ENCODE measurements around the gene CAPN8. TPM values are rescaled to one million over a fixed set of nuclear protein-coding genes. Genes with fewer than 3 reads are reported as not detected.

Gene CAPN8
- total and polyA plus RNA-seq, 4 donors, result 30.5 to 123 (median 81.2) TPM

DNA sequence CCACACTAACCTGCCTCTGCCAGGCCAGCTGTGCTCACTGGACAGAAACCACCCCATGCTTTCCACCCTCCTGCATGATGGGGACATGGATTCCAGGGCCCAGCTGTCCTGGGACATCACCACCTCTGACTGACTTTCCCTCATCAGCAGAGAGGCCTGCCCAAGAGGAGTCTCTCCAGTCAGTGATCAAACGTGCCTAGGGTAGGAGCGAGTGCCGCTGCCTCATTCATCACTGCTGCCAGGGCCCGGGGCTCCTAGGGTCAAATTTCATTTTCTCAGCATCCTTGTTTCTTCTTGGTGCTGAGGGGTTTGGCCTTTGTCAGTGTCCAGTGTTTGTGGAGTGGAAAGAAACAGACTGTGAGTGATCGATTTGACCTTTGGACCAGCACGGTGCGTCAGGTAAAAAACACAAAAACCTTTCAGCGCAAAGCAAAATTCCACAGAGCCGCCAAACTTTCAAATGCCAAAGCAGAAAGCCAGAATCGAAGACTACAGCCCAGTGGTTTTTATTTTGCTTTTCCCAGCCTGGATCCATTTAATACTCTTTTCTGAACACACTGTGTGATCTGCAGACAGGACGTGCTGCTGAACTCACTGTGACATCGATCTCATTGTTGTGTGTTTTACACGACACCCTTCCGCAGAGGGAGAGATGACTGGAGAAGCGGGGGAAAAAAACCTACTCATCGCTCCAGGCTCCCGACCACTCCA, 43.2 kb downstream of the CAPN8 start:
- H3K27ac ChIP-seq (ENCODE audit: low read depth in 1 of 2, low read length in 1 of 2), result no peak overlapping the region
- H3K9me3 ChIP-seq (ENCODE audit: control insufficient read depth in 4 of 4, insufficient read depth in 3 of 4, low read length in 3 of 4), result no peaks in the 10 kb centered on the region
- no peak overlapping the region for H3K9ac ChIP-seq (ENCODE audit: insufficient read depth in 1 of 2, low read length in 2 of 2)
- WGBS, 2 donors, result 78 to 85% methylated on average over 17 of the region's 17 CpGs
- TF ChIP-seq, protein P1, sequence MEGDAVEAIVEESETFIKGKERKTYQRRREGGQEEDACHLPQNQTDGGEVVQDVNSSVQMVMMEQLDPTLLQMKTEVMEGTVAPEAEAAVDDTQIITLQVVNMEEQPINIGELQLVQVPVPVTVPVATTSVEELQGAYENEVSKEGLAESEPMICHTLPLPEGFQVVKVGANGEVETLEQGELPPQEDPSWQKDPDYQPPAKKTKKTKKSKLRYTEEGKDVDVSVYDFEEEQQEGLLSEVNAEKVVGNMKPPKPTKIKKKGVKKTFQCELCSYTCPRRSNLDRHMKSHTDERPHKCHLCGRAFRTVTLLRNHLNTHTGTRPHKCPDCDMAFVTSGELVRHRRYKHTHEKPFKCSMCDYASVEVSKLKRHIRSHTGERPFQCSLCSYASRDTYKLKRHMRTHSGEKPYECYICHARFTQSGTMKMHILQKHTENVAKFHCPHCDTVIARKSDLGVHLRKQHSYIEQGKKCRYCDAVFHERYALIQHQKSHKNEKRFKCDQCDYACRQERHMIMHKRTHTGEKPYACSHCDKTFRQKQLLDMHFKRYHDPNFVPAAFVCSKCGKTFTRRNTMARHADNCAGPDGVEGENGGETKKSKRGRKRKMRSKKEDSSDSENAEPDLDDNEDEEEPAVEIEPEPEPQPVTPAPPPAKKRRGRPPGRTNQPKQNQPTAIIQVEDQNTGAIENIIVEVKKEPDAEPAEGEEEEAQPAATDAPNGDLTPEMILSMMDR (IDR thresholded peaks at IDR 0.05; ENCODE audit: control extremely low read depth, extremely low read depth), result no peak
- ATAC-seq (ENCODE audit: insufficient read depth, low FRiP score) (no peak), DNase-seq (peak in 1 of 3 donors; percentile 8)
- peaks cover 0 to 2% (median 0%) of the 10 kb centered on the region in 5 donors for H3K4me1 ChIP-seq (ENCODE audit: control insufficient read depth in 5 of 5, insufficient read depth in 5 of 5, low read length in 5 of 5)
- no peaks in the 10 kb centered on the region for H3K36me3 ChIP-seq (ENCODE audit: control insufficient read depth in 4 of 4, insufficient read depth in 4 of 4, low read length in 4 of 4)
- H3K27me3 ChIP-seq (ENCODE audit: control insufficient read depth in 3 of 3, insufficient read depth in 3 of 3, low read length in 2 of 3), result no peaks in the 10 kb centered on the region
- H3K4me3 ChIP-seq, result no peak overlapping the region

GRCh38 chr1:223621312-223621734, 44.2 kb downstream of the CAPN8 start:
- Histone ChIP-seq H3K27ac (ENCODE audit: low read depth in 1 of 2, low read length in 1 of 2) (no peak overlapping the region), H3K9me3 (ENCODE audit: control insufficient read depth in 4 of 4, insufficient read depth in 3 of 4, low read length in 3 of 4) (no peaks in the 10 kb centered on the region), H3K9ac (ENCODE audit: insufficient read depth in 1 of 2, low read length in 2 of 2) (no peak overlapping the region), H3K36me3 (ENCODE audit: control insufficient read depth in 4 of 4, insufficient read depth in 4 of 4, low read length in 4 of 4) (no peaks in the 10 kb centered on the region), H3K27me3 (ENCODE audit: control insufficient read depth in 3 of 3, insufficient read depth in 3 of 3, low read length in 2 of 3) (no peaks in the 10 kb centered on the region), H3K4me1 (ENCODE audit: control insufficient read depth in 5 of 5, insufficient read depth in 5 of 5, low read length in 5 of 5) (peaks cover 0 to 2% (median 0%) of the 10 kb centered on the region in 5 donors), H3K4me3 (no peak overlapping the region)
- ATAC-seq (ENCODE audit: insufficient read depth, low FRiP score) (peak; percentile 37), DNase-seq (peak in 1 of 3 donors; percentile 8)
- 57 to 74% methylated on average over 10 of the region's 10 CpGs for WGBS, 2 donors
- TF ChIP-seq, protein P1 (IDR thresholded peaks at IDR 0.05; ENCODE audit: control extremely low read depth, extremely low read depth), result no peak

- H3K36me3 ChIP-seq (ENCODE audit: control insufficient read depth in 4 of 4, insufficient read depth in 4 of 4, low read length in 4 of 4), result no peaks in the 10 kb centered on the region
- no peak overlapping the region for H3K9ac ChIP-seq (ENCODE audit: insufficient read depth in 1 of 2, low read length in 2 of 2)
- WGBS, 2 donors, result 77 to 80% methylated on average over 9 of the region's 9 CpGs
- no peaks in the 10 kb centered on the region for H3K27me3 ChIP-seq (ENCODE audit: control insufficient read depth in 3 of 3, insufficient read depth in 3 of 3, low read length in 2 of 3)
- H3K4me3 ChIP-seq, result no peak overlapping the region
- no peaks in the 10 kb centered on the region for H3K9me3 ChIP-seq (ENCODE audit: control insufficient read depth in 4 of 4, insufficient read depth in 3 of 4, low read length in 3 of 4)
- DNase-seq (peak in 1 of 3 donors; percentile 16), ATAC-seq (ENCODE audit: insufficient read depth, low FRiP score) (peak; percentile 34)
- H3K4me1 ChIP-seq (ENCODE audit: control insufficient read depth in 5 of 5, insufficient read depth in 5 of 5, low read length in 5 of 5), result peaks cover 0 to 2% (median 0%) of the 10 kb centered on the region in 5 donors
- TF ChIP-seq, protein P1 (IDR thresholded peaks at IDR 0.05; ENCODE audit: control extremely low read depth, extremely low read depth), result no peak
- no peak overlapping the region for H3K27ac ChIP-seq (ENCODE audit: low read depth in 1 of 2, low read length in 1 of 2)
Observed at GRCh38 chr1:223620297-223620897, 45.1 kb downstream of the CAPN8 start.
